Left forelimb (tissue), 1 donor: ENCODE results near the gene PRM3.

Experiments
- DNase-seq: peaks from one replicate; pipeline ENCODE4 v3.0.0-alpha.2; 2018; ENCODE audit warnings: low spot score

PRM3 gene

GRCh38 chr16:11242658-11243057 lies 30.8 kb downstream of the PRM3 start:
- DNase-seq: no peak

DNA sequence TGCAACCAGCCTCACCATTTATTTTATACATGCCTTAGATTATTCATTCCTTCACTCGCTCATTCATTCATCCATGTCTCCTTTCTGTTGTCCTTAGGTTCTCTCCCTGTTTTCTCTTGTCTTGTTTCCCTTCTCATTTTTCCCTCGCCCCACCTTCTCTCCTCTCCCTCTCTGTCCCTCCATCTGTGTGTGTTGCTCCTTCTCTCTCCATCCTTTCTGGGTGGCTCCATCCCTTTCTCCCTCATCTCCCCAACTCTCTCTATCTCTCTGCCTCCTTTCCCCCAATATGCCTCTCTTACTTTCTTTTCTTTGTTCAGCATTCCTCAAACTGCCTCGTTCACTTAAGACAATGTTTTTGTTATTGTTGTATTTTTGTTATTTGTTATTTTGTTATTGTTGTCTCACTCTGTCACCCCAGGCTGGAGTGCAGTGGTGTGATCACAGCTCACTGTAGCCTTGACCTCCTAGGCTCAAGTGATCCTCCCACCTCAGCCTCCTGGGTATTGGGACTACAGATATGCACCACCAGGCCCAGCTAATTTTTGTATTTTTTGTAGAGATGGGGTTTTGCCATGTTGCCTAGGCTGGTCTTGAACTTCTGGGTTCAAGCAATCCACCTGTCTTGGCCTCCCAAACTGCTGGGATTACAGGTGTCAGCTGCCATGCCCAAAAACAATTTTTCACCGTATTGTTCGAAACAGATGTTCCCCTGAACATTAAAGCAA lies 31.8 kb downstream of the PRM3 start:
- DNase-seq: no peak

GRCh38 chr16:11240636-11241473 lies 32.6 kb downstream of the PRM3 start:
- DNase-seq: no peak

GRCh38 chr16:11239644-11240632 lies 33.5 kb downstream of the PRM3 start:
- DNase-seq: no peak

DNA sequence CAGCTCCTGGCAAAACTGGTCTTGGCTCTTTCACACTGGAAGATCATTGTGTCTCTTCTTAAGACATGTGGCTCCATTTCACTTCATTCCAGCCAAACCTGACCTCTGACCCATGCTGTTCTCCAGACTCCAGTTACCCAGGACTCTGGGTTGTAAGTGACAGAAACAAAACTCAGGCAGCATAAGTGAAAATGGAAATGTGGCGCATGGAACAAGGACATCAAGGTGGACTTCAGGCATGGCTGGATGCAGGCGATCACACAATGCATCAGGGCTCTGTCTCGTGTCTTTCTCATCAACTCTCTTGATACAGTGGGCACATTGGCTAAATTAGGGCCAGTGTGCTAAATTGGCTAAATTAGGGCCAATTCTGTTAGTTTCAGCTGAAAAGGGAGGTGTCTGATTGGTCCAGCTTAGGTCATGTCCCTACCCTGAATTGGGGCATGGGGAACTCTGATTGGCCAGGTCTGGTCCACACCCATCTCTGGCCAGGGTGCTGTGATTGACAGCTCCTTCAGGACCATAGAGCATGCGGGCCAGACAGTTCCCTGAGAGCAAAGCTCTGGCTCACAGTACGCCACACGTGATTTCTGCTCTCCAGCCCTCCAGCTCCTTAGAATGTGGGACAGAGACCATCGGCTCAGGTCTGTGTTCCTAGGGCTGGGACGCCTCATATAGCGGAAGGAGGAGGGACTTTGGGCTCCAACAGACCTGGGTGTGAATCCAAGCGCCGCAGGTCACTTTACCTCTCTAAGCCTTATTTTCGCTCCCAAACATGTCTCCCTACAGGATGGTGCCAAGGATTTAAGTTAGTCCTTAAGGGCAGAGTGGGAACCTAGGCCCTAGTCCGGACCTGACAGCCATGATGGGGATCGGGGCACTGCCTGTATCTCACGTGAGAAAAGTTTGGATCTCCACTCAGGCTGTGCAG lies 34.9 kb downstream of the PRM3 start:
- DNase-seq: no peak

- DNase-seq: no peak
Measured at GRCh38 chr16:11236461-11237254, 36.8 kb downstream of the PRM3 start.

- DNase-seq: no peak
Measured at GRCh38 chr16:11235703-11235991, 37.8 kb downstream of the PRM3 start.

DNA sequence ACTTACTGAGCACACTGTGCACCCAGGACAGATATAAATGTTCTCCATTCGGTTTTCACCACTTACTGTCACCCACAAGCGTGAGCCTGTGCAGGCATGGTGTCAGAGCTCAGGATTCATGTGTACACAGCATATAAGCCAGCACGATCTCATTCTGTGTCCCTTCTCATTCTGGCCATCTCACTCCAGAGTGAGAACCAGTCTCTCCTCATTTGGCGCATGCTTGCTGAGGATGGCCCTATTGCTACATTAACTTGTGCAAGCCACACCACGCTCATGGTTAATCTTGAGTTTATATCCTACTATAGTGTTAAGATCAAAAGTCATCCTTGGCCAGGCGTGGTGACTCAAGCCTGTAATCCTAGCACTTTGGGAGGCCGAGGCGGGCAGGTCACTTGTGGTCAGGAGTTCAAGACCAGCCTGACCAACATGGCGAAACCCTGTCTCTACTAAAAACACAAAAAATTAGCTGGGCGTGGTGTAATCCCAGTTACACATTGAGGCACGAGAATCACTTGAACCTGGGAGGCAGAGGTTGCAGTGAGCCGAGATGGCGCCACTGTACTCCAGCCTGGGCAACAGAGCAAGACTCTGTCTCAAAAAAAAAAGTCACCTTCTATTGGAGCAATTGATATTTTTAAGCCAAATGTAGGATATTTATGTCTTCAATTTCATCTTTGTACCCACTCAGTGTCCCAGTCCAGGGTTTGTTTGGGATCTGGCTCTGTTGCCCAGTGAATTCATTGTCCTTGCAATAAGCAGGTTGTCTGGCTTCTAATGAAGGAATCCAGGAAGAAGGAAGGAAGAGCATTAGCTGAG lies 38.3 kb downstream of the PRM3 start:
- no peak for DNase-seq

- DNase-seq: no peak
Measured at GRCh38 chr16:11233727-11234376, 39.6 kb downstream of the PRM3 start.

GRCh38 chr16:11232852-11233726 lies 40.3 kb downstream of the PRM3 start:
- DNase-seq: no peak

GRCh38 chr16:11232302-11232851 lies 41.1 kb downstream of the PRM3 start:
- DNase-seq: no peak

DNA sequence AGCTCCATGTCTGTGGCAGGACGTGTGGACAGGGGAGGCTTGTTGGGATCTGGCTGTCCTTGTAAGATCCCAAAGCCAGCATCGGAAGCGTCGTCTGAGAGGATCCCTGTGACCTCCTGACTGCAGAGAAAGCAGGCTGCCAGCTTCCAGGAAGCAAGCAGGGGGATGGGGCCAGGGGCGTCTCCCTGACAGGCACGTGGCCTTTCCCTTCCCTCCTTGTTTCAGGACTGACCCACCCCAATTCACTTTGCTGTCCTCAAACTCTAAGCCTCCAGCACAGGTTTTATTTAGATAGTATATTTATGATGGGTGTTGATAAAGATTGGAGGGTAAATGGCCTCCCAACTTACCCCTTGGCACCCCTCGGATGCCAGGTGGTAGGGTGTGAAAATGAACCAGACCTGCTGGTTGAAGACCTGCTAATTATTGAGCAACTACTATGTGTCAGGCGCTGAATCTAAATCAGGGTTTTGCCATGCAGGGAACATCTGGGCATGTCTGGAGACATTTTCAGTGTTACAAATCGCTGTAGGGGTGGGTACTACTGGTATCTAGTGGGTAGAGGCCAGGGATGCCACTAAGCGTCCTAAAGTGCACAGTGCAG lies 42.0 kb downstream of the PRM3 start:
- DNase-seq: no peak

GRCh38 chr16:11229906-11230305 lies 43.5 kb downstream of the PRM3 start:
- no peak for DNase-seq

DNA sequence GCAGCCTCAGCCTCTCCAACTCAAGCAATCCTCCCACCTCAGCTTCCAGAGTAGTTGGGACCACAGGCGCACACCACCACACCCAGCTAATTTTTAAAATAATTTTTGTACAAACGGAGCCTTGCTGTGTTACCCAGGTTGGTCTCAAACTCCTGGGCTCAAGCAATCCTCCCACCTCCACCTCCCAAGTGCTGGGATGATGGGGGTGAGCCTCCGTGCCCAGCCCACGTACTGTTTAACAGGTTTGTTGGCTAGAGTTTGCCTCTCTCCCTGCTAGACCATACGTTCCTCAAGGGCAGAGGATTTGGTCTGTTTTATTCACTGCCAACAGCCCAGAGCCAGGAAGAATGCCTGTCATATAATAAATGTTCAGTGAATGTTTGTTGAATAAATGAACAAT lies 44.0 kb downstream of the PRM3 start:
- DNase-seq: no peak

- DNase-seq: no peak
Measured at GRCh38 chr16:11225677-11226549, 47.5 kb downstream of the PRM3 start.
